ENCODE data around the gene TBCD.
A peak's percentile ranks its signal among the peaks of the same experiment; 100 is the strongest.

The TBCD gene

DNA sequence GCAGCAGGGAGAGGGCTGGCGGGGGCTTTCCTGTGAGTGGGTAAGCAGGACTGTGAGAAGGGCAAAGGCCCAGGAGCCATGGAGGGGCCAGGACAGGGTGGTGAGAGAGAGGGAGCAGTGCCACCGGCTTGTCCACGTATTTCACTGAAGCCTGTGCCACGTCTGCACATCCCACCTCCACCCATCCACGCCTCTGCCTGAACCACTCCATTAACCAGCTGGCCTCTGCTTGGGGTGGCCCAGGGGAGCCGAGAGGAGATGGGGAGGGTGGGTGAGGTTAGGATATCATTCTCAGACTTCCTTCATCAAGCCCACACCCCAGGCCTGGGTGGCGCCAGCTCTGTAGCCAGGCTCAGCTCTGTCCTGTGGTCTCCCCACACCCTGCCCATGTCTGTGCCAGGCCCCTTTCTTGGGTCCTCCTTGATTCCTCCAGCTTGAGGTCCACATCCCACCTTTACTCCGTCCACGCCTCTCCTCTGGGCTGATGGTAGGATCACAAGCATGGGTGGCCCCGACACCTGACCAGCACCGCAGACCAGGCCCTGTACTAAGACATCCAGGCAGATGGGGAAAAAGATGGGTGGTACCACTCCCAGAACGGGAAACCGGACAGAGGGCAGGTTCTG lies 19.6 kb upstream of the TBCD start:
- FAIRE-seq (no peak), DNase-seq (ENCODE audit: insufficient read length, low spot score) (no peak)
- TF ChIP-seq, protein P1, sequence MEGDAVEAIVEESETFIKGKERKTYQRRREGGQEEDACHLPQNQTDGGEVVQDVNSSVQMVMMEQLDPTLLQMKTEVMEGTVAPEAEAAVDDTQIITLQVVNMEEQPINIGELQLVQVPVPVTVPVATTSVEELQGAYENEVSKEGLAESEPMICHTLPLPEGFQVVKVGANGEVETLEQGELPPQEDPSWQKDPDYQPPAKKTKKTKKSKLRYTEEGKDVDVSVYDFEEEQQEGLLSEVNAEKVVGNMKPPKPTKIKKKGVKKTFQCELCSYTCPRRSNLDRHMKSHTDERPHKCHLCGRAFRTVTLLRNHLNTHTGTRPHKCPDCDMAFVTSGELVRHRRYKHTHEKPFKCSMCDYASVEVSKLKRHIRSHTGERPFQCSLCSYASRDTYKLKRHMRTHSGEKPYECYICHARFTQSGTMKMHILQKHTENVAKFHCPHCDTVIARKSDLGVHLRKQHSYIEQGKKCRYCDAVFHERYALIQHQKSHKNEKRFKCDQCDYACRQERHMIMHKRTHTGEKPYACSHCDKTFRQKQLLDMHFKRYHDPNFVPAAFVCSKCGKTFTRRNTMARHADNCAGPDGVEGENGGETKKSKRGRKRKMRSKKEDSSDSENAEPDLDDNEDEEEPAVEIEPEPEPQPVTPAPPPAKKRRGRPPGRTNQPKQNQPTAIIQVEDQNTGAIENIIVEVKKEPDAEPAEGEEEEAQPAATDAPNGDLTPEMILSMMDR (IDR thresholded peaks at IDR 0.05; ENCODE audit: insufficient read depth, missing control alignments) = no peak

DNA sequence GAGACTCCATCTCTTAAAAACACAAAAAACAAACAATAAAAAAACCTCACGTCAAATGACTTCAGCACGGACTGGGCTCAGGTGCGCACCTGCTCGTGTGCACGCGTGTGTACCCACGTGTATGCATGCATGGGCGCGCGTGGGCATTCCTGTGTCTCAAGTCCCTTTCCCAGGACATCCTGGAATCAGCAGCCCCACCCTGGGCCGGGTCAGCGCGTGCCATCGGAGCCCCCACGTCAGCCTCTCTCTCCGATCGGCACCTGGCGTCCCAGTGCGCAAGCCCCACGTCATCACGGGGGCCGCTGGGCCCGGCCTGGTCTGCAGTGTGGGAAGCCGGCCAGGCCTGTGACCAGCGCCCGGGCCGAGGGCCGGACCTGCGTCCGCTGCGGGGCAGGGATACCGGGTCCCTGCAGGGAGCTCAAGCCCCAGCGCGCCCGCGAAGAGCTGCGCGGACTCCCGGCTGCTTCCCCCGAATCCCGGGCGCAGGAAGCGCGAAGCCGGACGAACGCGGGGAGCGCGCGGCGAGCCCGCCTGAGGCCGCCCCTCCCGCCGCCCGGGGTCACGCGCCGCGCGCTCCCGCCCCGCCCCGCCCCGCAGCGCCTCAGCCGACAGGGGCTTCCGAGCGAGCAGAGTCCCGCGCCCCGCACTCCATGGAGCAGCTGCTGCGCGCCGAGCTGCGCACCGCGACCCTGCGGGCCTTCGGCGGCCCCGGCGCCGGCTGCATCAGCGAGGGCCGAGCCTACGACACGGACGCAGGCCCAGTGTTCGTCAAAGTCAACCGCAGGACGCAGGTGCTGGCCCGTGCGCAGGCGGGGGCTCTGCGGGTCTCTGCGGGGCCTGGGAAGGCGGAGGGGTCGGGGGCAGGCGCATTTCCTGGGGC lies 16.6 kb upstream of the TBCD start, which contains the start of gene FN3K:
Gene FN3K, plus strand, starts transcription at position 629 of the 880 bp plus-strand sequence. Its CDS starts 22 bp downstream, at position 651.
- DNase-seq (ENCODE audit: insufficient read length, low spot score) (peak; percentile 61), FAIRE-seq (no peak)

DNA sequence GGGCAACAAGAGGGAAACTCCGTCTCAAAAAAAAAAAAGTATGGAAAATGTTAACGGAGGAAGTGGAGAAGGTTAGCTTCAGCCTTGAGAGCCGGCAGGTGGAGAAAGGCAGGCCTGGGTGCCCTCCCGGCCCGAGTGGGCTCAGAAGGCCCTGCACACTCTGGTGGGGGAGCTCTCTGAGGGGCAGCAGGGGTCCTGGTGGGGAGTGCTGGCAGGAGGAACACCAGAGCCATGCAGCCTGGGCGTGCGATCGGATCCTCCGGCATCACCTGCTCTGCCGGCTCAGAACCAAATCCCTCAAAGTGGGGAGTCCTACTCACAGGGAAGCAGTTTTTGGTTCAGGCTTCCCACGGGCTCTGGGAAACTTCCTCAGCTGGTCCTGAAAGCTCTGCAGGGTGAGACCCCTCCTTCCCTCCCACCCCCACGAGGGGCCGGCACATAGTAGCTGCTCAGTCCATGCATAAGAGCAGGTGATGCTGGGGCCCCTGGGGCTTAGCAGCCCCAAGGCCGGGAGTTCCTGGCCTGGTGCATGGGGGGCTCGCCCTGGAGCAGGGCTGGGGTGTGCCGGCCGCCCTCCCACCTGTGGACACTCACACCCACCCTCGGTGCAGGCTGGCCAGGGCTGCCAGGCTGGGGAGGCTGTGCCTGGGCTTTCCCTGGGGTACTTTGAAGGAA lies 15.2 kb upstream of the TBCD start:
- TF ChIP-seq, protein P1 (IDR thresholded peaks at IDR 0.05; ENCODE audit: insufficient read depth, missing control alignments) = no peak
- no peak for DNase-seq (ENCODE audit: insufficient read length, low spot score)
- no peak for FAIRE-seq

More for the DNA sequence above, 16.6 kb upstream of the TBCD start, which contains the start of gene FN3K:
- TF ChIP-seq, protein P1 (IDR thresholded peaks at IDR 0.05; ENCODE audit: insufficient read depth, missing control alignments) = no peak

DNA sequence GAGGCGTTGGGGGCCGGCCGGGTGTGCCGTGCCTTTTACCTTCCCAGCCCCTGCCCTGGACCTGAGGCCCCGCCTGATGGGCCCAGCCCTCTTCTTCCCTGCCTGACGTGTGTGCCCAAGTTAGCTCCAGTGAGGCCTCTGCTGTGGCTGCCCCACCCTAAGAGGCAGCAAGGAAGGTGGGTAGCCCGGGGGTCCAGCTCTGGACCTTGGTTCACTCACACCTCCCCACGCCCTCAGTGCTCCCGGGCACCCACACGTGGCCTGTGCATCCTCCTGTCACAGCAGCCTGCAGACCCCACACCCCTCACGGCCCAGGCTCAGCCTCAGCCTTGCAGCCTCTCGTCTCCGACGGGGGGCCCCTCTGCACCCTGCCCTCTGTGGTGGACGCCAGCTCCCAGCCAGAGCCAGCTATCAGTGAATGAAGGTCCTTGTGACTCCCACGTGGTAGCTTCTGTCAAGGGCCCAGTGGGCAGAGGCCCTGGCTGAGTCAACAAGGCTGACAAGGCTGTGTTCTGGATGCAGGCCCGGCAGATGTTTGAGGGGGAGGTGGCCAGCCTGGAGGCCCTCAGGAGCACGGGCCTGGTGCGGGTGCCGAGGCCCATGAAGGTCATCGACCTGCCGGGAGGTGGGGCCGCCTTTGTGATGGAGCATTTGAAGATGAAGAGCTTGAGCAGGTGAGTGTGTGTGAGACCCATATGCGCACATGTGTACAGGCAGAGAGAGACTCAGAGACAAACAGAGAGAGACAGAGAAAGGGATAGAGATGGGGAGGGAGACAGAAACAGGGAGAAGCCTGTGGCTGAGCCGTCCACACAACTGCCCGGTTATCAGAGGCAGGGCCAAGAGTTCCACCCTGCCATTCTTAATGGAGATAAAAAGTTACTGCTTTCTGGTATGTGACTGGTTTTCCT lies 13.6 kb upstream of the TBCD start:
- DNase-seq (ENCODE audit: insufficient read length, low spot score) (no peak), FAIRE-seq (no peak)
- TF ChIP-seq, protein P1 (IDR thresholded peaks at IDR 0.05; ENCODE audit: insufficient read depth, missing control alignments) = no peak

DNA sequence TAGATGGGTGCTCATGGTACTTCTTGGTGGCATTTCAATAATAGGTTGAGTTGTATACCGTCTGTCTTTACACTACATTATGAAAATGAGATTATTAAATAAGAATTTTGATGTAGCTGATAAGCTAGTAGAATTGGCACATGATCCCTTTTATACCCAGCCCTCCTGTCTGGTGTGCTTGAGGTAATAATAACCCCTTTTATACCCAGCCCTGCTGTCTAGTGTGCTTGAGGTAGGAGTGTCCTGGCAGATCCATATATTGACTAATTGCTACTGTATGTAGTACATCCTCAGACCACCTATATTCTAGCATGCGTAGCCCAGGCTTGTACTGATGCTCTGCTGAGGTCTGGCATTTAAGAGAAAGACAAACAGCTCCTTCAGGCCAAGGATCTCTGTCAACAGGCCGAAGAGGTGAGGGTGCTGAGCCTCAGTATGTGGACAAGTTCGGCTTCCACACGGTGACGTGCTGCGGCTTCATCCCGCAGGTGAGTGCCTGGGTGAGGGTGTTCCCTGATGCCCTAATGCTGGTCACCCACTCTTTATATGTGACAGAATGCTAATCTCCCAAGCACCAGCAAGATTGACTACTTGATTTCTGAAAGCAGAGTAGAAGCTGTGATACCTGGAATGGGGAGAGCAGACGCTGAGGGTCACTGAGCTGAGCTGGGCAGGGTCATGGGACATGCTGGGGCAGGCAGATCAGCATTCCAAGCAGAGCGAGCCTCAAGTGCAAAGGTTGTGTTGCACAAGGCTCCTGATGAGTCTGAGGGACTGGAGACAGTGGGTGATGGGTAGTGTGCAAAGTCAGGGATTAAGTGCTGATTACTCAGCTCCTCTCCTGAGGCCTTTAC lies 10.7 kb upstream of the TBCD start:
- DNase-seq (ENCODE audit: insufficient read length, low spot score) = no peak
- TF ChIP-seq, protein P1 (IDR thresholded peaks at IDR 0.05; ENCODE audit: insufficient read depth, missing control alignments) = no peak
- FAIRE-seq = no peak

All from D721Med (cell line).